ENCODE data around the gene KCNH5.

KCNH5 gene

GRCh38 chr14:62667421-62667914 is 377.8 kb downstream of the KCNH5 start:
- no peak for DNase-seq

GRCh38 chr14:62665286-62665685 is 380.0 kb downstream of the KCNH5 start:
- no peak for DNase-seq

GRCh38 chr14:62663456-62663821 is 381.8 kb downstream of the KCNH5 start:
- no peak for DNase-seq

- no peak for DNase-seq
Observed at GRCh38 chr14:62662811-62663455, 382.3 kb downstream of the KCNH5 start.

- DNase-seq, result no peak
Observed at GRCh38 chr14:62661818-62662217, 383.4 kb downstream of the KCNH5 start.

DNA sequence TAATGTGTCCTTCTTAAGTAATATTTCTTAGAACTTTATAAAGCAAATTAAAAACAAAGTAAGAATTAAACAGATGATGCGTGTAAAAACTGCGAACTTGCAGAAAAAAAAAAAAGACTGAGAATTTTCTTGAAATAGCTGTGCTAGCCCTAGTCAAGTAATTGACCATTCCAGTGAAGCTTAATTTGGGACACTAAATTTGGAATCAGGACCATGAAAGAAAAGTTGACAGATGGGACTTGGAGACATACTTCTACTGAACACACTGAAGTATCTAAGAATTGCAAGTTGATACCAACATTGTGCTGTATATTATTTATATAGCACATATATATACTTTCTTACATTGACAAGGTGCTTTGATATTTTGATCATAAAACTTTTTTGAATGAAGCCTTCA is 386.6 kb downstream of the KCNH5 start:
- DNase-seq, result no peak

DNA sequence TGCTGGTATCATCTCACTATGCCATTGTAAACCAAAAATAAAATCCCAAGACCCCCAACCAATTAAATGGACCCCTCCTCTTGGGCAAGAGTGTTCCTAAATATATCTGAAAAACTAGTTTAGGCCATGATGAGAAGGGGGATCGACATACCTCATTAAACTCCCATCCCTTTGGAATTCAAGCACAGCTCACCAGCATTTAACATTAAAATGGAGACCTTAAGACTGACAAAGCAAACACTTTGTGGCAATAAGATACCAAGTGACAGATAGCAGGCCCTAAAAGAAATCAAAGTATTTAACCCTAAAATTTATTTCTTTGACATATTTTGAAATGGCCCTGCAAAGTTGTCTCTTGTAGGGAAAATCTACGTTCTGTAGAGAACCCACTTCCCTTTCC is 387.9 kb downstream of the KCNH5 start:
- no peak for DNase-seq

DNA sequence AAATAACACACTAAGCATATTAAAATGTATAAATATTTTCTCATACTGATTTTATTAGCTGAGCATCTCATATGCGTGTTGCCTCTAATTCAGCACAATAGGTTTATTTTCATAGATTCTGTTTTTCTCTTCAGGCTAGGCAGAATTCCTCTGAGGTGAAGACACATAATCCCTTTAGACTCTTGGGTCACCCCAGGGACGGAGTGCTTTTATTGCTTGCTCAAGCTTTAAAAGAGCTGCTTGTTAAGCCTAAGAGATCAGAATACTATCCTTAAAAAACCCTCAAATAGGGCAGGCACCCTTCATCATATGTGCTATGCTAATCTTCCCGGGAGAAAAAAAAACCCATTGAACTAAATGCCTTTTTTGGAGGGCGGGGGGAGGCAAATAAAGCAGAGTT is 390.1 kb downstream of the KCNH5 start:
- DNase-seq, result no peak

DNA sequence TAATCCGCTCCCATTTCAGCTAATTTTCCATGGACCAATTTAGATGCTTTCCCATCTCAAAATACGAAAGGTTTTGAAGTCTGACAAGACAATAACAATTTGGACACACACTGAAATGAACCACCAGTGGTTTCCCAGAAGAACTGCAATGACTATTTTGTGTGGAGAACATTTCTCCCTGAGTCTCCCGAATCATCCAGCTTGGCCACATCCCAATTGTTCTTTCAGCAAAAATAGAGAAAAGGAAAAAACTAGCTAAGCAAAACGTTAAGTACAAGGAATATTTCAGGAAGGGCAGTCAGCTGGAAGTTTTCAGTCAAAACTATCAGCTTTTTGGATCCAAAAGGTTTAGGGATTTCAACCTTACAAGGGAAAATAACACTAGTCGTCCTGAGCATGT is 390.6 kb downstream of the KCNH5 start:
- no peak for DNase-seq

All from RPMI8226 (cell line).